Panc1 (cell line): ENCODE results near the gene NDUFV3. TPM values are rescaled to one million over a fixed set of nuclear protein-coding genes. Genes with fewer than 3 reads are reported as not detected.
A peak's percentile ranks its signal among the peaks of the same experiment; 100 is the strongest.

Source experiments
- ATAC-seq: fragments of 200-7000 bp; cut with Tn5 transposase; 2 replicates; pipeline ENCODE4 v1.9.1; 2020; ENCODE audit warnings: mild to moderate bottlenecking, moderate library complexity
- BruUV-seq: library from RNA; stranded (reverse); fragments of 400-500 nt; replicated peaks from 2 replicates; lab custom pipeline; 2021; lab: Mats Ljungman, UMichigan
- CTCF ChIA-PET: fragments of 300-600 bp; sonication (Branson Sonifier 250); formaldehyde crosslinking; loops from one replicate; lab custom pipeline; 2022; ENCODE audit warnings: antibody characterized with exemption; lab: Charles Lee
- POLR2A ChIA-PET: fragments of 300-600 bp; sonication (Branson Sonifier 250); formaldehyde crosslinking; loops from one replicate; lab custom pipeline; 2022; ENCODE audit warnings: antibody characterized with exemption; lab: Charles Lee
- DNase-seq: peaks from one replicate; pipeline ENCODE4 v3.0.0-alpha.2; 2010; ENCODE audit warnings: low read depth, low spot score
- H3K27ac ChIP-seq: 2 replicates; pipeline ENCODE4 v1.5.1; 2011; ENCODE audit warnings: mild to moderate bottlenecking, low read length, inconsistent platforms
- H3K27me3 ChIP-seq: fragments of 200-500 bp; sonication (Bioruptor generic); 2 replicates; pipeline ENCODE4 v1.6.0; 2014; ENCODE audit warnings: low read length, inconsistent platforms; ENCODE audit not compliant: control insufficient read depth, insufficient read depth
- H3K36me3 ChIP-seq: fragments of 200-500 bp; sonication (Bioruptor generic); 2 replicates; pipeline ENCODE4 v1.5.1; 2014; ENCODE audit warnings: inconsistent platforms, mild to moderate bottlenecking, low read length, moderate library complexity; ENCODE audit not compliant: control insufficient read depth, insufficient read depth
- H3K4me1 ChIP-seq: 2 replicates; pipeline ENCODE4 v1.5.1; 2011; ENCODE audit warnings: inconsistent platforms, mild to moderate bottlenecking, low read length, moderate library complexity; ENCODE audit not compliant: control insufficient read depth, insufficient read depth
- H3K4me3 ChIP-seq, 2 experiments: 2 replicates each; pipeline ENCODE4 v1.5.1; 2011 to 2012; ENCODE audit warnings: low read depth in 2 of 2, low read length in 2 of 2, mild to moderate bottlenecking in 2 of 2, inconsistent platforms in 1 of 2, moderate library complexity in 1 of 2
- H3K9me3 ChIP-seq: fragments of 200-500 bp; sonication (Bioruptor generic); 2 replicates; pipeline ENCODE4 v1.5.1; 2014; ENCODE audit warnings: low read depth, mild to moderate bottlenecking, inconsistent platforms, low read length, moderate library complexity; ENCODE audit not compliant: control insufficient read depth, insufficient read depth
- POLR2AphosphoS5 ChIP-seq: IDR thresholded peaks from 2 replicates; pipeline ENCODE4 v1.6.1; 2012; ENCODE audit warnings: mild to moderate bottlenecking, low read depth, low read length, moderate library complexity
- SIN3A ChIP-seq: IDR thresholded peaks from 2 replicates; pipeline ENCODE4 v1.6.1; 2012; ENCODE audit warnings: low read depth, mild to moderate bottlenecking, low read length, moderate library complexity, borderline replicate concordance; ENCODE audit not compliant: insufficient read depth
- TCF7L2 ChIP-seq: IDR thresholded peaks from 2 replicates; pipeline ENCODE4 v1.6.1; 2011; ENCODE audit warnings: mild to moderate bottlenecking, low read depth, low read length, inconsistent platforms
- in situ Hi-C: cut with HindIII; loops from 2 replicates; pipeline ENCODE4 v1.10.0; 2016; ENCODE audit warnings: low sequenced_read_pairs, low pct_unique_long_range_greater_than_20kb
- intact Hi-C: fragments of 100-400 bp; cut with micrococcal nuclease; formaldehyde crosslinking; loops from one replicate; pipeline ENCODE4 v1.10.0; 2022; ENCODE audit not compliant: unreplicated experiment
- total RNA-seq: library from RNA; stranded (reverse); gene quantifications from one replicate; pipeline ENCODE4 v1.2.1, GENCODE V29; 2021; ENCODE audit not compliant: unreplicated experiment
- TF ChIP-seq, protein P1 (sequence below), 2 experiments: IDR thresholded peaks; 2 replicates each; pipeline ENCODE4 v1.6.1; 2011 to 2012; ENCODE audit warnings: low read depth in 2 of 2, control low read depth in 1 of 2, low read length in 1 of 2, mild to moderate bottlenecking in 1 of 2, moderate library complexity in 1 of 2; ENCODE audit not compliant: insufficient read depth in 1 of 2
- TF ChIP-seq, protein P2 (sequence below): fragments of 450-650 bp; IDR thresholded peaks from 2 replicates; pipeline ENCODE4 v1.5.1; 2017; ENCODE audit warnings: mild to moderate bottlenecking

NDUFV3 gene
- total RNA-seq, 1 experiment from 2014 or later = 21.1 TPM

DNA sequence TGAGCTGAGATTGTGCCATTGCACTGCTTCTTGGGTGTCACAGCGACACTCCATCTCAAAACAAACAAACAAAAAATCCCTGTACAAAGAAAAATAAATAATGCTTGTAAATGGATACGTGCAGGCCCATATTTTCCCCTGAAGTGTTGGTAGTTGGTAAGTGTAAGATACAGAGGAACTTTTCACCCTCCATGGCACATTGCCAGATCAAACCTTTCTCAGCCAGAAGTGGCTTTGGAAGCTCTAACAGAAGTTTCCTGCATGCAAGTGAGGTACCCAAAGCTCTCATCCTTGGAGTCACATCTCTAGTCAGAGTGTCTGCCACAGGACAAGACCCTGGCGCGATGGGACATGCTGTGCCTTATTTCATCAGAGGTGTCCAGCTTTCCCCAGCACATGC lies 7.3 kb downstream of the NDUFV3 start:
- BruUV-seq = no TSS peak
- H3K27me3 ChIP-seq = no peaks in the 10 kb centered on the region
- no peak overlapping the region for H3K27ac ChIP-seq
- no peak overlapping the region for H3K4me3 ChIP-seq
- H3K9me3 ChIP-seq = no peaks in the 10 kb centered on the region
- H3K36me3 ChIP-seq = no peaks in the 10 kb centered on the region; the same call in 1 of the 2 replicates
- POLR2A ChIA-PET = no interaction called here
- no peaks in the 10 kb centered on the region for H3K4me1 ChIP-seq
- DNase-seq (no peak), ATAC-seq (no peak)
- TF ChIP-seq, protein P1, sequence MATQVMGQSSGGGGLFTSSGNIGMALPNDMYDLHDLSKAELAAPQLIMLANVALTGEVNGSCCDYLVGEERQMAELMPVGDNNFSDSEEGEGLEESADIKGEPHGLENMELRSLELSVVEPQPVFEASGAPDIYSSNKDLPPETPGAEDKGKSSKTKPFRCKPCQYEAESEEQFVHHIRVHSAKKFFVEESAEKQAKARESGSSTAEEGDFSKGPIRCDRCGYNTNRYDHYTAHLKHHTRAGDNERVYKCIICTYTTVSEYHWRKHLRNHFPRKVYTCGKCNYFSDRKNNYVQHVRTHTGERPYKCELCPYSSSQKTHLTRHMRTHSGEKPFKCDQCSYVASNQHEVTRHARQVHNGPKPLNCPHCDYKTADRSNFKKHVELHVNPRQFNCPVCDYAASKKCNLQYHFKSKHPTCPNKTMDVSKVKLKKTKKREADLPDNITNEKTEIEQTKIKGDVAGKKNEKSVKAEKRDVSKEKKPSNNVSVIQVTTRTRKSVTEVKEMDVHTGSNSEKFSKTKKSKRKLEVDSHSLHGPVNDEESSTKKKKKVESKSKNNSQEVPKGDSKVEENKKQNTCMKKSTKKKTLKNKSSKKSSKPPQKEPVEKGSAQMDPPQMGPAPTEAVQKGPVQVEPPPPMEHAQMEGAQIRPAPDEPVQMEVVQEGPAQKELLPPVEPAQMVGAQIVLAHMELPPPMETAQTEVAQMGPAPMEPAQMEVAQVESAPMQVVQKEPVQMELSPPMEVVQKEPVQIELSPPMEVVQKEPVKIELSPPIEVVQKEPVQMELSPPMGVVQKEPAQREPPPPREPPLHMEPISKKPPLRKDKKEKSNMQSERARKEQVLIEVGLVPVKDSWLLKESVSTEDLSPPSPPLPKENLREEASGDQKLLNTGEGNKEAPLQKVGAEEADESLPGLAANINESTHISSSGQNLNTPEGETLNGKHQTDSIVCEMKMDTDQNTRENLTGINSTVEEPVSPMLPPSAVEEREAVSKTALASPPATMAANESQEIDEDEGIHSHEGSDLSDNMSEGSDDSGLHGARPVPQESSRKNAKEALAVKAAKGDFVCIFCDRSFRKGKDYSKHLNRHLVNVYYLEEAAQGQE (IDR thresholded peaks at IDR 0.05; ENCODE audit: insufficient read depth in 1 of 2, low read depth in 2 of 2, low read length in 1 of 2) = no peak
- TF ChIP-seq, protein P2, sequence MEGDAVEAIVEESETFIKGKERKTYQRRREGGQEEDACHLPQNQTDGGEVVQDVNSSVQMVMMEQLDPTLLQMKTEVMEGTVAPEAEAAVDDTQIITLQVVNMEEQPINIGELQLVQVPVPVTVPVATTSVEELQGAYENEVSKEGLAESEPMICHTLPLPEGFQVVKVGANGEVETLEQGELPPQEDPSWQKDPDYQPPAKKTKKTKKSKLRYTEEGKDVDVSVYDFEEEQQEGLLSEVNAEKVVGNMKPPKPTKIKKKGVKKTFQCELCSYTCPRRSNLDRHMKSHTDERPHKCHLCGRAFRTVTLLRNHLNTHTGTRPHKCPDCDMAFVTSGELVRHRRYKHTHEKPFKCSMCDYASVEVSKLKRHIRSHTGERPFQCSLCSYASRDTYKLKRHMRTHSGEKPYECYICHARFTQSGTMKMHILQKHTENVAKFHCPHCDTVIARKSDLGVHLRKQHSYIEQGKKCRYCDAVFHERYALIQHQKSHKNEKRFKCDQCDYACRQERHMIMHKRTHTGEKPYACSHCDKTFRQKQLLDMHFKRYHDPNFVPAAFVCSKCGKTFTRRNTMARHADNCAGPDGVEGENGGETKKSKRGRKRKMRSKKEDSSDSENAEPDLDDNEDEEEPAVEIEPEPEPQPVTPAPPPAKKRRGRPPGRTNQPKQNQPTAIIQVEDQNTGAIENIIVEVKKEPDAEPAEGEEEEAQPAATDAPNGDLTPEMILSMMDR = no peak
- no peak for TF ChIP-seq TCF7L2
- no peak for TF ChIP-seq POLR2AphosphoS5
- TF ChIP-seq SIN3A = no peak
- in situ Hi-C loops (no loop called here), intact Hi-C loops (no loop called here)
- CTCF ChIA-PET = no interaction called here

DNA sequence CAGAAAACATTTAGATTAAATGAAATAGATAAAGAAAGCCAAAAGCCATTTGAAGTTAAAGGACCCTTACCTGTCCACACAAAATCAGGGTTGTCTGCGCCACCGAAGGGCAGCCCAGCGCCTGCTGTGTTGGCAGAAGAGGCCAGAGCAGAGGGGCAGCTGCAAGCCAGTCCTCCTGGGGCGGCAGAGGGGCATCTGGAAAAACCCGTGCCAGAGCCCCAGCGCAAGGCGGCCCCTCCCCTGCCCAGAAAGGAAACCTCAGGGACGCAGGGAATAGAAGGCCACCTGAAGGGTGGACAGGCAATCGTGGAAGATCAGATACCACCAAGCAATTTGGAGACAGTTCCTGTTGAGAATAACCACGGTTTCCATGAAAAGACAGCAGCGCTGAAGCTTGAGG lies 10.7 kb downstream of the NDUFV3 start:
- H3K4me3 ChIP-seq = no peak overlapping the region
- BruUV-seq = TSS peak; percentile 19
- ATAC-seq (no peak), DNase-seq (no peak)
- ChIA-PET CTCF (no interaction called here), POLR2A (no interaction called here)
- H3K36me3 ChIP-seq = peaks cover 2% of the 10 kb centered on the region
- in situ Hi-C loops (no loop called here), intact Hi-C loops (no loop called here)
- H3K27ac ChIP-seq = no peak overlapping the region
- TF ChIP-seq POLR2AphosphoS5 (no peak), TCF7L2 (no peak)
- TF ChIP-seq, protein P2 = no peak
- TF ChIP-seq, protein P1 (IDR thresholded peaks at IDR 0.05; ENCODE audit: insufficient read depth in 1 of 2, low read depth in 2 of 2, low read length in 1 of 2) = no peak
- no peaks in the 10 kb centered on the region for H3K4me1 ChIP-seq
- no peaks in the 10 kb centered on the region for H3K9me3 ChIP-seq
- H3K27me3 ChIP-seq = no peaks in the 10 kb centered on the region
